Upper lobe of left lung (tissue), 4 donors: ENCODE results near the gene AKIRIN2.

ENCODE experiments used
- POLR2A ChIP-seq, 4 donors: fragments of 450-650 bp; IDR thresholded peaks; one replicate each; pipeline ENCODE4 v1.5.1; 2016 to 2017; ENCODE audit warnings: antibody characterized with exemption in 4 of 4, mild to moderate bottlenecking in 2 of 4
- POLR2AphosphoS5 ChIP-seq, 2 donors: sonication (generic); formaldehyde crosslinking; IDR thresholded peaks; one replicate each; pipeline ENCODE4 v1.5.1; 2017; ENCODE audit warnings: antibody characterized with exemption in 2 of 2
- TF ChIP-seq, protein P1 (sequence below), 6 experiments: fragments of 450-650 bp in 4 of 6; fragments of 200-600 bp in 2 of 6; sonication (generic) in 2 of 6; IDR thresholded peaks; one replicate each; pipeline ENCODE4 v1.5.1; 2016 to 2019; ENCODE audit warnings: antibody characterized with exemption in 6 of 6

GRCh38 chr6:87697581-87698546, 4.2 kb downstream of the AKIRIN2 start:
- TF ChIP-seq POLR2A (IDR thresholded peaks at IDR 0.05): no peak
- TF ChIP-seq, protein P1, sequence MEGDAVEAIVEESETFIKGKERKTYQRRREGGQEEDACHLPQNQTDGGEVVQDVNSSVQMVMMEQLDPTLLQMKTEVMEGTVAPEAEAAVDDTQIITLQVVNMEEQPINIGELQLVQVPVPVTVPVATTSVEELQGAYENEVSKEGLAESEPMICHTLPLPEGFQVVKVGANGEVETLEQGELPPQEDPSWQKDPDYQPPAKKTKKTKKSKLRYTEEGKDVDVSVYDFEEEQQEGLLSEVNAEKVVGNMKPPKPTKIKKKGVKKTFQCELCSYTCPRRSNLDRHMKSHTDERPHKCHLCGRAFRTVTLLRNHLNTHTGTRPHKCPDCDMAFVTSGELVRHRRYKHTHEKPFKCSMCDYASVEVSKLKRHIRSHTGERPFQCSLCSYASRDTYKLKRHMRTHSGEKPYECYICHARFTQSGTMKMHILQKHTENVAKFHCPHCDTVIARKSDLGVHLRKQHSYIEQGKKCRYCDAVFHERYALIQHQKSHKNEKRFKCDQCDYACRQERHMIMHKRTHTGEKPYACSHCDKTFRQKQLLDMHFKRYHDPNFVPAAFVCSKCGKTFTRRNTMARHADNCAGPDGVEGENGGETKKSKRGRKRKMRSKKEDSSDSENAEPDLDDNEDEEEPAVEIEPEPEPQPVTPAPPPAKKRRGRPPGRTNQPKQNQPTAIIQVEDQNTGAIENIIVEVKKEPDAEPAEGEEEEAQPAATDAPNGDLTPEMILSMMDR (IDR thresholded peaks at IDR 0.05): no peak
- peak in 1 of 2 donors; percentile 9 for TF ChIP-seq POLR2AphosphoS5 (IDR thresholded peaks at IDR 0.05)
